ENCODE data around the gene RYK. TPM values are rescaled to one million over a fixed set of nuclear protein-coding genes. Genes with fewer than 3 reads are reported as not detected.
A peak's percentile ranks its signal among the peaks of the same experiment; 100 is the strongest.
"Not testable (repeated sequence)": the region's sequence is repeated elsewhere in the genome, so short reads cannot be mapped to it uniquely, and the experiment has no call there.

The RYK gene
- polyA plus RNA-seq, 1 donor: 51.5 TPM

DNA sequence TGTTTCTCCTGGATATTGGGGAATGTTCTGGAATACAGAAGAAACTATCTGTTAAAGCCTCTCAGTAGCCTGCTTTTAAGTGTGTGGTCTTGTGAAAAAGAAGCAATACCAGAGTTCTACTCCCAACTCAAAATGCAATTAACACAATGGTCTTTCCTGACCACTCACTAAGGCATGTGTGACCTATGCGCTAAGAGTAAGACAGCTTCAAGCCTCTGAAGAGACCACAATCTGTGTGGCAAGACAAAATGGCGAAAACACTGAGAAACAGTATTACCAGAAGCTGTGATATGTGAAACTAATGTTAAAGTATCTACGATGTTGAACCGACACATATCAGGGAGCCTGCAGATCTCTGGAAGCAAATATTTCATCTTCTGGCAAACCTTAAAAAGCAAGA lies 33.8 kb downstream of the RYK start:
- DNase-seq (ENCODE audit: low read depth): no peak

DNA sequence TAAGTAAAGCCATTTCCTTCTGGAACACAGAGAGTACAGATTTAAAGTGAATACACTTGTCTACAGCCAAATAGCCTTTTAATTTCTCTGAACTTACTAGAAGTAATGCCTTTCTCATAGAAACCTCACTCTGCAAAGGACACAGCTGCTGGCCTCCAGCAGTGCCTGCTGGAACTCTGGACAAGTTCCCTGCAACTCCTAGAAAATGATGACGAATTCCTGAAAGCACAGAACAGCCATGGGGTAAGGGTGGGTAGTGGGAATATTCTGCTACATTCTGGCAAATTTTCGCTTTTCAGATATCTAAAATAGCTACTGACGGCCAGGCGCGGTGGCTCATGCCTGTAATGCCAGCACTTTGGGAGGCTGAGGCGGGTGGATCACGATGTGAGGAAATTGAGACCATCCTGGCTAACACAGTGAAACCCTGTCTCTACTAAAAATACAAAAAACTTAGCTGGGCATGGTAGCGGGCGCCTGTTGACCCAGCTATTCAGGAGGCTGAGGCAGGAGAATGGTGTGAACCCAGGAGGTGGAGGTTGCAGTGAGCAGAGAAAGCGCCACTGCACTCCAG lies 34.4 kb downstream of the RYK start:
- no peak for DNase-seq (ENCODE audit: low read depth)

DNA sequence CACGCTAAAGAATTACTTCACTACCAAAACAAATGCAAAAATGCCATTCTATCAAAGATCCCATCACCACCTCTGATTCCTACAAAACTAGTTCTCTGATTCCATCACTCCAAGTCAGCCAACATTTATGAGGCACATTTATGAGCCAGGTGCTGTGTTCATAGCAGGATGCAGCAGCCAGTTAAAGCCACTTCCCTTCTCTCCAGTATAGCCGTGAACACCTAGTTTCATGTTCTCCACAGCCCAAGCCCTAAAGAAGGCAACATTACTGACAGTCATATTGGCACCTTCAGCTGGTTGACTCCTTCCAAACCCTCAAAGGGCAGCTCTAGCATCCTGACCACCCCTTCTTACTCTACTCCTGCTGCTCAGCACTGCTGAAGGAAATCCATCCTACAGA lies 36.4 kb downstream of the RYK start:
- no peak for DNase-seq (ENCODE audit: low read depth)

DNA sequence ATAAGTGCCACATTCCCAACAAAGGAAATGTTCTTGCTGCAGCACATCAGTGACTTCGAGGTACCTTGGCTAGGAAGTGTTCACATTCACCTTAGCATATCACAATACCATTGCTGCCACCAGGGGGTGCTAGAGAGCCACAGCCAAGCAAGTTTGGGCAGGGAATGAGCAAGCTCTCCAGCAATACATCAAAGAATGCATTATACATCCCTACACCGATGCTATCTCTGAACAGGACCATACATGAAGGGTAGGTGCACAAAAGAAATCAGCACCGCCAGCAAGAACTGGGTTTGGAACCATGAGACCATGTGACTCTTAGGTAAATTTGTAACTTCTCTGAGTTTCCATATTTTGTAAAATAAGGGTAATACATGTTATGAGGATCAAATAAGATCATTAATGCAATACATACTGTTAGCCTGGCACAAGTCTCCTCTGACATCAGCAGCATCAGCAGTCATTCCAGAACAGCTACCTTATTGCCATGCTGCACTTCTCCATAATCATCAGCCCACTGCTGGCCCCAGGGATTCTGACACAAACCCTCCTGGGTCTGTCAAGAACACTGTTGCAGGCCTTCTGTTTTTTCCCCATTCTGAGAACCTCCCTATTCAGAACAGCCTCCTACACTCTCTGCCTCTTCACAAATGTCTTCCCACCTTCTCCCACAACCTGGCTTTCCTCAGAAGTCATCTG lies 37.5 kb downstream of the RYK start:
- DNase-seq (ENCODE audit: low read depth): no peak

DNA sequence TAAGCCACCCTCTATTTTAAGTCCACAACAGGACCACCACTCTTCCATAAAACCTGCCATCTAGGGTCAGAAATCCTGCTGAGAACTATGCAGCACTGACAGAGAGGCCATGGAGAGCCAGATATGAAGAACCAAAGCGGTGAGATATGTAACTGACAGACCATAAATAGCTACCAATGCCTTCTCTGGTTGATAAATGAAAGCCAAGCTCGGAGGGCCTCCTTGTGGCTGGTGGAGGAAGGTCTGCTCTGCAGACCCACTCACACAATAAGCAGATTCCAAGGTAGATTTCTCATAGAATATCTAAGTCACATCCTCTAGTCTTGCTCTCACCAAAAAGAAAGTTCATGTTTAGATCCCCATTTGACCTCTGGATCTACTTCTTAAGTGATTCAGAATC lies 38.9 kb downstream of the RYK start:
- DNase-seq (ENCODE audit: low read depth): no peak

DNA sequence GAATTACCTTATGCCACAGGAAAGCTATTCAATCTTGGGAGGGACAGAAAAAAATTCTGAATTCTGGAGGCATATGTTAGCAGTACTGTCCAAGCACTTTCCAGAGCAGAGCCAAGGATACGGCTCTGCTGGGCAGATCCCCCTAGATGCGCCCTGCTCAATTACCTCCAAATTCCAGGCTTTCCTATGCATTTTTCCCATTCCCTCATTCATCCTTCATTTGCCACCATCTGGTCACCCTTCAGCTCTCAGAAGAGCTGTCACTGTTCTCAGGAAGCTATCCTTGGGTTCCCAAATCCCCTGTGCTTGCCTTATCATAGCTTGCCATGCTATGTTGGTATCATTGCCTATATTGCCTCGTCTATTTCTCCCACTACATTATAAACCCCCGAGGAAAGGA lies 45.2 kb downstream of the RYK start:
- DNase-seq (ENCODE audit: low read depth): no peak

DNA sequence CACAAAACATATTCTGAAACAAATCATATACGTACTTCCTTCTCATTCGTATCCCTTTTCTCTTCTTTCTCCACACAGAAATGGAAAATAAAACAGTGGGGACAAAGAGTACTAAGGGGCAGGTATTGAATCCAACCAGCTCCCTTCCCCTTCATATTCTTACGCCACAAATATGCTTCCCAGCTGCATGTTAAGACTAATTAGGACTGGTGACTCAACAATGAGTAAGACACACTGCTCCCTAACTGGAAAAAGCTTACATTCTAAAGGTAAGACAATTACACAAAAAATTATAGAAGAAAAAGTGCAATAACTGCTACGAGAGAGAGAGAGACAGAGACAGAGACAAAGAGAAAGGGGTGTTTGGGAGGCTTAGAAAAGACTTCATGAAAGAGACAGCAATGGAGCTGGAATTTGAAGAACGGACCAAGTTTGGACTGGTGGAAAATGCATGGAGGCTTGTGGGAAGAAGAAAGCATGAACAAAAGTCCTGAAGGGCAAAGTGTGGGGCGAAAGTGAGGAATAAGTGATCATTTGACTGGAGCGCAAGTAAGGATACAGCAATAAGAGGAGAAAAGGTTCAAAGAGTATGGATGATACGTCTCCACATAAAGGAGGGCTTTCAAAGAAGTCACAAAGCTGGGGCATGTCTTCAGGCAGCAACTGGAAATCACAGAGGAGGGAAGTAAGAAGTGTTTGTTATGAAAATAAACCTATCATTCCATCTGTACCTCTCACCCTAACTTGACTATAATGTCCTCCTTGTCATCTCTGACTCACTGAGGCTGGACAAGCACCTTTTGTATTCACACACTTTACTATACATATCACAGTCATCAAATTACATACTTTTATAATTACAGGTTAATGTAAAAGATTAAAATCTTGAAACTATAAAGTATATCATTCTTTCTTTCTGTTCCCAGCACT lies 49.2 kb downstream of the RYK start:
- no peak for DNase-seq (ENCODE audit: low read depth)

DNA sequence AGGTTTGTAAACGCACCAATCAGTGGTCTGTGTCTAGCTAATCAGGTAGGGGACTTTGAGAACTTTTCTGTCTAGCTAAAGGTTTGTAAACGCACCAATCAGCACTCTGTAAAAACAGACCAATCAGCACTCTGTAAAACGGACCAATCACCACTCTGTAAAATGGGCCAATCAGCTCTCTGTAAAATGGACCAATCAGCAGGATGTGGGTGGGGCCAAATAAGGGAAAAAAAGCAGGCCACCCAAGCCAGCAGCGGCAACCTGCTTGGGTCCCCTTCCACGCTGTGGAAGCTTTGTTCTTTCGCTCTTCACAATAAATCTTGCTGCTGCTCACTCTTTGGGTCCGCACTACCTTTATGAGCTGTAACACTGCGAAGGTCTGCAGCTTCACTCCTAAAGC lies 50.8 kb downstream of the RYK start:
- DNase-seq (ENCODE audit: low read depth): not testable (repeated sequence)

DNA sequence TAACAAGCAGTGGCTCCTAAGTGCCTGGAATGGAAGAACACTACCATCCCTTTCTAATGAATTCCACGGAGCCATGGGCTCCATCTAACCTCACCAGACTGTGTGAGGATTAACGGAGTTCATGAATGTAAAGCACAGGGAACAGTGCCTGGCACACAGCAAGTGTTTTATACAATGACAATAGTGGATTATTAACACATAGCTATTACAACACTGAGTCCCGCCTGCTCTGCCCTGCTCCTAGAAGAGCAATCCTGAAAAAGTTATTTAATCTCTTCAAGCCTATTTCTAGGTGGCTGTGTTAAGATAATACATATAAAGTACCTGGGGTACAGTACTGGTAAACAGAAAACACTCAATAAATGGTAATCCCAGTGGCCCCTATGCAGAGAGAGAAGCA lies 51.4 kb downstream of the RYK start:
- DNase-seq (ENCODE audit: low read depth): no peak

DNA sequence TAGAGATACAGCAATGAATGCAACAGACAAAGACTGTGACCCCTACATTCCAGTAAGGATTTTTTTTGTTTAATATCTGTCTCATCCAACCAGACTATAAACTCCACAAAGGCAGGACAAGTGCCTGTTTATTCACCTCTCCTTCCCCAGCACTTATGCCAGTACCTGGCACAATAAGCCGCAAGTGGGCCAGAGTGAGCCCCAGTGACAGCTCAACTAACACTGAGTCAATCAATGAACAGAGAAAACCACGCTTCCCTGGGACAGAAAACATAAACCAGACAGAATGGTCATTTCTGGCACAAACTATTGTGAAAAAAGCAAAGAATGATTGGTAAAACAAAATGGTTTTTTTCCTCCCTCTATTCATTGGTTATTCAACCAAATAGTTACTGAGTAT lies 52.2 kb downstream of the RYK start:
- no peak for DNase-seq (ENCODE audit: low read depth)

DNA sequence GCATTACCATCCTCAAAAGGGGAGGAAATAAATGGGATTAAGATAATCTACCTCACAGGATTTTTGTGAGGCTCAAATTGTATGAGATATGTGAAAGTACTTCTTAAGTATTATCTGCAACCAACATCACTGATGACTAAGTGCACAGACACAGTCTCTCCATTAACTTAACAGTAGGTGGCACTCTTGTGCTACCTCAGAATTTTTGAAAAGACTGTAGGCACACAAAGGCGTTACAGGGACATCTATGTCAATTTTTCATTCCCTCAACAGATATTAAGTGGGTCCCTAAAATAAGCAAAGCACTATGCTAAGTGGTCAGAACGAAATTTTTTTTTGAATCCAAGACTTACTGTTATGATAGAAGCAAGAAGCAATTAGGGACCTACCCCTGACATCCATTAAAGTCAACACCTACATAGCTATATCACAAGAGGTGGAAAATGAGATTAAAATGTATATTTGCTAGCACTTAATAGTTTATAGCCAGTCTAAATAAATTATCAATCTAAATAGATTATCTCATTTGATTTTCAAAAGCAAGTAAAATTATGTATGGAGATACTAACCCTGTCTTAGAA lies 52.9 kb downstream of the RYK start:
- peak; percentile 20 for DNase-seq (ENCODE audit: low read depth)

DNA sequence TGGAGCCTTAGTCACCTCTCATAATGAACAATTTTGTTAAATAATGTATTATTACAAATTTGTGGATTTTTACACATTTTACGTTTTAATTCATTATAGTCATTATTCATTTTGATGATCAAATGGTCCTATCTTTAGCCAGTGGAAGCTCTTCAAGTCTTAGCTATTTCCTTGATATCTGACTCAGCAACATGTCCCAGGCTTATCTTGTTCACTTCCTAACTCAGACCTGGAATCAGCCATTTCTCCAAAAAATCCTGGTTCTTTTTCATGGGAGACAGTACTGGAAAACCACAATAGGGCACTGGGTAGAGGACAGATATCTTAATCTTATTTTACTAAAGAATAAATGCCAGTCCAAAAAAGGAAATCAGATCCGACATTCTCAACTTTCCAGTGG lies 56.4 kb downstream of the RYK start:
- DNase-seq (ENCODE audit: low read depth): no peak

DNA sequence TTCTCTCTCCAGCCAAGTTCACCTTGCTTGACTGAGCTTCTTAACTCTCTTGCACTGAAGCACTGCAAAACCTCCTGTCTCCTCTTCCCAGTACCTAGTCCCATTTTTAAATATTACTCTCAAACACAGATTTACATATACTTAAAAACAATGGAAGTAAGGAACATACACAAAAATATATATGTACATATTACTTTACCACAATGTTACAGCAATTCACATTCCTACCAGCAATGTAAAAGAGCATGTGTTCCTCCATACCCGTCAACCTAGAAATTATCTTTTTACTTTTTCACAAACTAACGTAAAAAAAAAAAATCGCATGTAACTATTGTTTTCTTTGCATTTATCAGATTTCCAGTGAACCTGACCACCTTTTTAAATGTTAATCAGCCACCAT lies 60.4 kb downstream of the RYK start:
- no peak for DNase-seq (ENCODE audit: low read depth)

DNA sequence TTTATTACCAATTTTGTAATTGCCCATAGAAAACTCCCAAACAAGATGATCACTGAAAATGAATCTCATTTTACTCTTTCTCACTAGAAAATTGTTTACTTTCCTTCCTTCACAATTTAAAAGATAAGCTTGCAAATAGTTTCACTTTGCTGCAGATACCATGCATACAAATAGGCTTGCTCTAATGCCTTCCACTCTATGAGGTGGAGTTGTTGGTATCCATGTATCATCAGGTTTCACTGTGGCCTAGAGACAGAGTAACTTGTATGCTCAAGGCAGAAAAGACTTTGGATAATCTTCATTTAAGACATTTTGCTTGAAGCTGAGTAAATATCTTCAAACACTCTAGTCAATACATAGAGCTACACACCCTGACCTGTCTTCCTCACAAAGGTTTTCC lies 60.8 kb downstream of the RYK start:
- DNase-seq (ENCODE audit: low read depth): no peak

DNA sequence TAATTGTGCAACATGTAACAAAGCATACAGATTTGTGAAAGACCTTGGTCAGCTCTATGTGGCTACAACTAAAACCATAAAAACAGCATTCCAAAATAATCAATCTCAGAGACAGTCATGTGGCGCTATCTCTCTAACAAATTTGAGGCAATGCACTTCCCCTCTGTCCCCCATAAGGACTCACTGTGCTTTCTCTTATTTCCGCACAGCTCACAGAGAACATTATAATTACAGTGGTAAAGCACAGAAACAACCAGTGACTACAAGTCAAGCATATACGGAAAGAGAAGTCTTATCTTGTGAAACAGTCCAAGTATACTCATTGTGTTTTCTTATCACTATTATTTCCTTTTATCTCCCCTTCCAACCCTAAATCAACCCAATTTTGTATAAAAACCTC lies 64.3 kb downstream of the RYK start:
- no peak for DNase-seq (ENCODE audit: low read depth)

DNA sequence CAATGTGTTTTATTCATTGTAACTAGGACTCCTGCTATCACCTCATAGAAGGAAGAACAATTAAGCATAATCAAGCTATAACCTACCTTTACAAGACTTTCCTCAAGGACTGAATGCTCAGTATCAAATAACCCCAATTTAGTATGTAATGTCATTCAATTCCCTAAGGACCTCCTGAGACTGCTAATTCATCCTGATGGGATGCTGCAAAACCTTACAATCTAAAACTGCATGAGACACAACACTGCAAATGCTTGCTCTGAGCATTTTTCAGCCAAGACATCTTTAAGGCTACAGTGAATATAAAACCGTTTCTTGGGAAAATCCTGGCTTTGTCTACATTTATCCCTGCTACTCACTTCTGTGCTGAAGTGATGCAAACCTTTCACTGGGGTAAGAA lies 69.9 kb downstream of the RYK start:
- no peak for DNase-seq (ENCODE audit: low read depth)

DNA sequence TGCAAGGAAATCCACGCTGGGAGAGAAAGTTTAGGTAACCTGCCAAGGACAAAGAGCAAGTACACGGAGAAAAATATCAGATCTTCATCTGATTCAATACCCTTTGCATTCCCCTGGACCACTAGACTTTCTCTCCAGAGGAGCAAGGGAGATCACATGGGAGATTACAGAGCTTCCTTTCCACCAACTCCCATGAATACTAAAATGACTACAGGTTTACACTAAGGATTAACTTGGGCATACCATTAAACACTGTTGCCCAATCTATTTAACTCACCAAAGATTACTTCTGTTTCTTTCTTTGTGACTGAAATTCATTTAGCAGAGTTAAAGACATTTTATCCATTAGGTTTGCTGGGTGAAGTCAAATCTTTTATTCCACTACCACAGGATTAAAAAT lies 71.2 kb downstream of the RYK start:
- DNase-seq (ENCODE audit: low read depth): no peak

DNA sequence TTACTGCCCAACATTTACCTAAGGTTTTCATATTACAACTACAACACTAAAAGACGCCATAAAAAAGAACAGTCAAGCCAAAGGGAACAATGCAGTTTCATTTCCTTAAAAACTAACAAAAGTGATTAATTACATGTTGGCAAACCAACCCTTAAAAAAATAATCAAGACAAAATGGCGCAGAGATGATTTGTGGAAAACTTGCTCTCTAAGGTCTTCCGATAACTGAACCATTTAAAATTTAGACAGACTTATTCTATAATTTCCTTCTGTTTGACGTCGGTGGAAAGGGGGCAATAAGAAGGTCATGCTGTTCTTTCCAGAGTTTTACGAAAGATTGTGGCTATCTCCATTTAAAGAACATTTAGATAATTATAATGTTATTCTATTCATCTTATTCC lies 87.6 kb downstream of the RYK start:
- no peak for DNase-seq (ENCODE audit: low read depth)

DNA sequence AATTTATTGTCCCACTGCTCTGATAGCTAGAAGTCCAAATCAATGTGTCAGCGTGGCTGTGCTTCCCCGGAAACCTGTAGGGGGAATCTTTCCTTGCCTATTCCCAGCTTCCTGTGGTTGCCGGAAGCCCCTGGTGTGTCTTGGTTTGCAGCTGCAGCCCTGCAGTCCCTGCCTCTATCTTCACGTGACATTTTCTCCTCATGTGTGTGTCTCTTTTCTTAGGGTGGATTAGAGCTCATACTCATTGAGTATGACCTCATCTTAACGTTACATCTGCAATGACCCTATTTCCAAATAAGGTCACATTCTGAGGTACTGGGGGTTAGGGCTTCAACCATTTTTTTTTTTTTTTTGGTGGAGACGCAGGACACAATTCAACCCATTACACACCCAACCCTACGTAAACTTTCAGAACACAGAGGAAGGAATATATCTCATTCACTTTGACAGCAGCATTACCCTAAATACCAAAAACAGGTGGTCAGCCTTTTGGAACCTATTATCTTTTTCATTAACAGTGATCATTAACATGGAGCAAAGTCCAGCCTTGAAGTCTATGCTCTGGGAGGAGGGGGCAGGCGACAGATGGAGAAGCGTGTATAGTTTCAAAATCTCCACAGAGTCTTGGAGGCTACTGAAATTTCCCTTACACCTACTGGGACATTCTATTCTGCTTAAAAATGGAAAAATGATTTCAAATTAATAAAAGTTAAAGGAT lies 88.6 kb downstream of the RYK start:
- no peak for DNase-seq (ENCODE audit: low read depth)

DNA sequence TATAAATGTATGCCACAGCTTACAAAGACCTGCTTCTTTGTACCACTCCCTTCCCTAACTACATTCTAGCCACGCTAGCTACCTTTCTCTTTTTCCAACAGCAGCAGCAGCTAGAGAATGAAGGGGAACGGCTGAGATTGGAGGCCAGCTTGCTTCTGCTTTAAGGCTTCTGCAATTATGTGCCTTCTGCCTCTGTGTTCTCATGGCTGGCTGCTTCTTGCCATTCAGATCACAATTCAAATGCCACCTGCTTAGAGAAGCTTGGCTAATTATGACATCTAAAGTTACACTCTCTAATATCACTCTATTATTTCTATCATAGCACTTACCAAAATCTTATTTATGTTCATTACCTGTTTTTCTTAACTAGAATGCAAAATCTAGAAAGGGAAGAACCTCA lies 95.2 kb downstream of the RYK start:
- no peak for DNase-seq (ENCODE audit: low read depth)

DNA sequence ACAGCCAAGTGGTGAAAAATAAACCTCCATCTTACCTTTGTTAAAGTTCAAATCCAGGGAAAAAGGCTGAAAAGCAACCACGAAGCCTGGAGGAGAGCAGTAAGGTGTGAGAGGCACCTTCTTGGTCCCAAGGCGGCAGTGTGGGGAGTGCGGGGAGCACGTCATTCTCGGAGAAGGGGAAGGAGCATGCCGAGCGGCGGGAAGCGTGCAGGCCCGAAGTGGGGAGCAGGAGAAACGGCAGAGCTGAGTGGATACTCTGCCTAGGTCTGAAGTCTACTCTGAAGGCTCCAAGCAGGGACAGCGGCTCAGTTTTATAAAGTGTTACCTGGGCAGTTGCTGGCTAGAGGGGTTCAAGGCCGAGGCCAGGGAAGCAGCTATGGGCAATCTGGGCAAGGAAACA lies 96.9 kb downstream of the RYK start:
- no peak for DNase-seq (ENCODE audit: low read depth)

DNA sequence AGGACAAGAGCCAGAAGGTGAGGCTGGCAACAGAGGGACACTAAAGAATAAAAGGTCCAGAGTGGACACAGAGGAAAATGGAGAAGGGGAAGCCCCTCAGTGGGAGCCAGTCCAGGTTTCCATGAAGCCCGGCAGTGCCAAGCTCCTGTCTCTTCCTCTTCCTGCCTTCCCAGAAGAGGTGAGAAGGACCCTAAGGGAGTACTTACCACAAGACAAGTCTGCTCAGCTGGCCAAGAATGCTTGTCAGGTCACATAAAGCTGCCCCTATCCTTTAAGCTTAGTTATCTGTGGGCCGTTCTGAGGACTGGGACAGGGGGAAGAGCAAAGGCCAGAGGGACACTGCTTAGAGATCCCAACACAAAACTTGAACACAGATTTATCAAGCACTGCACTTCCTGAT lies 100.2 kb downstream of the RYK start:
- DNase-seq (ENCODE audit: low read depth): no peak

All from forelimb muscle (tissue), 1 donor.